GM18508 (cell line): ENCODE measurements around the gene PDZD2.
"Not testable (repeated sequence)": the region's sequence is repeated elsewhere in the genome, so short reads cannot be mapped to it uniquely, and the experiment has no call there.

ENCODE experiments used
- ATAC-seq: cut with Tn5 transposase; IDR thresholded peaks from one replicate; pipeline ENCODE4 v1.9.1; 2021; ENCODE audit warnings: moderate number of reproducible peaks; ENCODE audit not compliant: insufficient read depth, unreplicated experiment

The PDZD2 gene

GRCh38 chr5:31944684-31945445, 305.9 kb downstream of the PDZD2 start:
- no peak for ATAC-seq

- ATAC-seq: no peak
Observed at GRCh38 chr5:31948006-31948405, 309.1 kb downstream of the PDZD2 start.

- ATAC-seq: no peak
Observed at GRCh38 chr5:31952067-31952466, 313.1 kb downstream of the PDZD2 start.

- no peak for ATAC-seq
Observed at GRCh38 chr5:31954091-31954490, 315.2 kb downstream of the PDZD2 start.

- no peak for ATAC-seq
Observed at GRCh38 chr5:31957151-31957550, 318.2 kb downstream of the PDZD2 start.

GRCh38 chr5:31962351-31962751, 323.4 kb downstream of the PDZD2 start:
- ATAC-seq: no peak

- no peak for ATAC-seq
Observed at GRCh38 chr5:31962871-31963307, 324.0 kb downstream of the PDZD2 start.

- ATAC-seq: no peak
Observed at GRCh38 chr5:31963358-31964006, 324.6 kb downstream of the PDZD2 start.

GRCh38 chr5:31964007-31964360, 325.1 kb downstream of the PDZD2 start:
- no peak for ATAC-seq

GRCh38 chr5:31965227-31965626, 326.3 kb downstream of the PDZD2 start:
- ATAC-seq: no peak

- ATAC-seq: no peak
Observed at GRCh38 chr5:31966936-31967335, 328.0 kb downstream of the PDZD2 start.

- no peak for ATAC-seq
Observed at GRCh38 chr5:31967461-31967860, 328.5 kb downstream of the PDZD2 start.

- no peak for ATAC-seq
Observed at GRCh38 chr5:31972558-31972957, 333.6 kb downstream of the PDZD2 start.

- not testable (repeated sequence) for ATAC-seq
Observed at GRCh38 chr5:31975189-31975612, 336.3 kb downstream of the PDZD2 start.

GRCh38 chr5:31976169-31976568, 337.2 kb downstream of the PDZD2 start:
- ATAC-seq: no peak

- no peak for ATAC-seq
Observed at GRCh38 chr5:31981361-31981945, 342.5 kb downstream of the PDZD2 start.

- no peak for ATAC-seq
Observed at GRCh38 chr5:31982027-31982426, 343.1 kb downstream of the PDZD2 start.

GRCh38 chr5:31982621-31983020, 343.7 kb downstream of the PDZD2 start:
- ATAC-seq: no peak

GRCh38 chr5:31983851-31984250, 344.9 kb downstream of the PDZD2 start:
- no peak for ATAC-seq

GRCh38 chr5:31984691-31985090, 345.8 kb downstream of the PDZD2 start:
- ATAC-seq: no peak

GRCh38 chr5:31986101-31986500, 347.2 kb downstream of the PDZD2 start:
- ATAC-seq: no peak
